Activated gamma-delta T cell treated with Interleukin-2 at 50 U/mL for 16 hours (primary cell): ENCODE data around the gene SGMS1.

ENCODE experiments used
- DNase-seq: peaks from one replicate; pipeline ENCODE4 v3.0.0-alpha.2; 2020

The SGMS1 gene

DNA sequence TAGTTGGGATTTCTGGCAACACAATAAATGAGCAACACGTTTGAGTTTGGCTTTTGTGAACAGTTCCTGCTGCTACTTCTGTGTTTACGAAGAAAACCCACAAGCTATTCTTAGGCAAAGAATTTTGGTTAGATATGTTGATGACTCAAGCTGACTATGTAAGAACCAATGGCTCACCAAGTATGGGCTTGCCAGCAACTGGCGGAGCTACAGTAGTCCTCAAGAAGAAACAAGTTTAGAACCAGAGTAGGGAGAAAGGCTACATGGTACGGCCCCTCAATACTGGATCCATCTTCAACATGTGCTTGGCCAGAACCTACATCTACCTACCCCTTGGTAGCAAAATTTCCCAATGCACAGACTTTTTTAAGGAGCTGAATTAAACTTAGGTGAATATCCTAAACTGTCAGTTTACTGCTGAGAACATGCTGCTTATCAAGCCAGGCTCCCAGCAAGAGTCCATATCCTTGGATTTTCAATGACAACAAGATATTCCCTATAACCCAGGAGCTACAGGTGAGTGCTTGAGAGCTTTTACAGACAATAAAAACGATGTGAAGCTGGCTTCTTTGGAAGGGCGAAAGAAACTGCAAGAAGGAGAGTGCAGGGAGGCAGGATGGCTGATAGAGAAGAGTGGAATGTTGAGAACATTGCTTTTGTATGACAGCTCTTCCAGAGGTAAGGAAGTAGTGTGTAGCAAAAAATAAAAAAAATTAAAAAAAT is 298.1 kb downstream of the SGMS1 start:
- no peak for DNase-seq

DNA sequence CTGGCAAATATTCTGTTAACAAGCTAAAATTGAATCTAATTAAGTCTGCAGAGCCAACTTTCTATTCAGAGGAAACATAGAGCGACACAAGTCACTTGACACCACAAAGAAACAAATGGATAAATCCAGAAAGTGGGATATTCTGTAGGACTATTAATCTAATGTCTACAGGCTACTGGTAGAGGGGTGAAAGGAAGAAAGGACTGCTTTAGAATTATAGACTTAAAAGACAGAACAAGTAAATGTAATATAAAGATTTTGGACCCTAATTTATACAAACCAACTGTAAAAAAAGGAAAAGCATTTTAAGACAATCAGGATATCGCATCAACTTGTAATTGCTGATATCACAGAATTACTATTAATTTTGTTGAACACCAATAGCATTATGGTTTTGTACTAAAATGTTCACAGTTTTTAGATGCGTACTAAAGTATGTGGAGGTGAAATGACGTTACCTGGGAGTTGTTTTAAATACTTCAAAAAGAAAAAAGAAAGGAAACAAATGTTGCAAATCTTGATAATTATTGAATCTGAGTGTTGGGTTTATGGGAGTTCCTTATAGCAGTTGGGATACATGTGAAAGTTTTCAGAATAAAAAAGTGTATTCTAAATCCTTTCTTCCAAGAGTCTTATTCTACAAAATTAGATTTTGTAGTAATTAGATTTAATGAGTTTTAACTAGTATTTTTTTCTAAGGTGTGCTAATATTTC is 298.9 kb downstream of the SGMS1 start:
- DNase-seq = no peak

DNA sequence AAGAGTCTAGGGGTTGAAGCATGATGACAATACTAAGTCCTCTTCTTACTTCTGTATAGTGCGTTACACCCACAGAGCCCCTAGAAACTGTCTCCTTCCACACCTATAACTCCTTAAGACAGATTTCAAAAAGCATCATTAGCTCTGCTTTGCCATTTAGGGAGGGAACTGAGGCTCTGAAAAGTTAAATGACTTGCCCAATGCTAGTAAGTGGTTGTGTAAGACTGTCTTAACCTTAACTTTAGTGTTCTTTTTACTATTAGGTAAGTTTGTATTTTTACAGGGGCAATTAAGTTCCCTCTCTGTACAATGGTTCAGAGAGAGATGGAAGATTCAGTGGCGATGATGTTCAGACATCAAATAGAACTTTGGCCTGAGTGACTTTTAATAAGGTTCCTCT is 299.7 kb downstream of the SGMS1 start:
- DNase-seq = no peak

DNA sequence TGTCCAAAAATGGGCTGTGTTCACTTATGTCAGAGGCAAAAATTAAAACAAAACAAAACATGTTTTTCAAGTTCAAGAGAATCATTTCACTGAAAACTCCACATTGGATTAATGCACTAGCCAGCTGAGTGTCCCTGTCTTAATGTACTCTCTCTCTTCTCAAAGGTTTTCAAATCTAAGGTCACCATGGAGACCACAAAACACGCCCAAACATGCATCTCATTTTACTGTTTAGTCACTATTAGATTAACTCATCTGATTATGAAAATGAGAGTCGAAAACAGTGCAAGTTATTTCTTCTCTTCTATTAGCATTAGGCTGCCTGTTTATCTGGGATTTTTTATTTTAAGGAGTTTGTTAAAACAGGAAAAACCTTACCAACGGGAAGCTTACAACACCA is 301.7 kb downstream of the SGMS1 start:
- no peak for DNase-seq

DNA sequence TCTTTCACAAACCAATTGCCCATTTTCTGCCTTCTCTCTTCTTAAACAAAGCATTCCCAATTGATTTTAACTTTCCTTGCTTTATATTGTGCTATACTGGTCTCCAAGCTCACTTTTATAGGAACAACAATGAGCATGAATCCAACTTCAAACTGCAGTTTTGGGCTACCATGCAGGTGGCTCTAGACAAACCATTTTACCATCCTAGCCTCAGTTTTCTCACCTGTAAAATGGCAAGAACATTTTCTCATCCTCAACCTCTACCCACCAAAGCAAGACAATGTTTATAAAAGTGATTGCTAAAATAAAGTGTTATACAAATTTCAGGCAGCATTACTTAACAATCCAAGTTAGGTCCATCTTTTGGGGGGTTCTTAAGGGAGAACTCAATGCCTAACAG is 305.6 kb downstream of the SGMS1 start:
- DNase-seq = no peak

DNA sequence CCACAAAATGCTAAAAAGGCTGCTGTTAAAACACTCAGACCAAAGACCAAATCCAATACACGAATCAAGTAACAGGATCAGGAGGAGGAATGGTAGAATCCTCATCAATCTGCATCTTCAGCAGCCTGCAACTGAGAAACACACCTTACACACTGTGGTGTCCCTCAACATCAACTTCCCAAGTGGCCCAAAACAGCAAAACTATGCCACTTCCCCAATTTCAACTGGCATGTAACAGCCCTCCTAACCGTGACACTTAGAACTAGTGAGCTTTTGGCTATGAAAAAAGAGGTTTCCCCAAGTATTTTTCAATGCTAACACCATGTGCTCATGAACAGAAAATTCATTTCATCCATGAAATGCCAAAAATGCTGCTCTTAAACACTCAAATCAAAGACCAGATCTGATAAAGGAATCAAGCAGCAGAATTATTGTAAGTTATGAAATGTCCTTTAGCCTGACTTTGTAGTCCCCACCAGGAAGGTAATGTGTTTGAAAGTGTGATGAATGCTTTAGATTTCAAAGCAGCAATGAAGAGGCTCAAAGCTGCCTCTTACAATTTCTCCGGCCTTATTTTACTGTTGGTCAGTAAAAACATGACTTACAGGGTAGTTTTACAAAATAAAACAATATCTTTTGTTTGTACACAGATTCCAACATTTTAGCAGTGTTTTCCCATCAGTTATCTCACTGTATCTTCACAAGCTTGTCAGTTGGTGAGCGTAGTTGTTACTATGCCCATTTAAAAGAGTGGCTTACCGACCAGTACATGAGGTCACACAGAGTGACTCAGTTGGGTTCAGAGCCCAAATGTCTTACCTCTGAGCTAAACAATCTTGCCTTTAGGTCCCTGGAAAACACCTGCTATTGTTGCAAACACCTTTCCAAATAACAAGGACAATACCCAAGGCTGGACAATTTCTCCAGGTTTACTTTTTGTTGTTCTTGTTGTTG is 306.8 kb downstream of the SGMS1 start:
- no peak for DNase-seq

DNA sequence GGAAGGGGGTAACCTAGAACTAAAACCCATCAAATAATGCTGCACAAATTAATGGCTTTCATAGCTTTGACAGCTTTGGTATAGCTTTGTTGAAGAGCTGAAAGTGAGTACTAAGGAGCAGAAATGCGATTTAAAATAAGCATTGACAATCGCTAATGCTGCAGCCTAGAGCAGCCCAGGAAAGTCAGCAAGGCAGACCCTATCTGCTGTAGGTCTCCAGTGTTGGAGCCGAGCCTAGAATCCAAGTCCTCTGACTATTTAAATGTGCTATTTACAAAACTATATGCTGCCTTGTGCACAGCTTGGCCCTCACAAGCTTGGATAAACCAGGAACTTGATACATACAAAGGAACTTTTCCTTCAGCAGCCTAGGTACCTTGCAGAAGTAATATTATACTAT is 307.6 kb downstream of the SGMS1 start:
- DNase-seq = no peak

DNA sequence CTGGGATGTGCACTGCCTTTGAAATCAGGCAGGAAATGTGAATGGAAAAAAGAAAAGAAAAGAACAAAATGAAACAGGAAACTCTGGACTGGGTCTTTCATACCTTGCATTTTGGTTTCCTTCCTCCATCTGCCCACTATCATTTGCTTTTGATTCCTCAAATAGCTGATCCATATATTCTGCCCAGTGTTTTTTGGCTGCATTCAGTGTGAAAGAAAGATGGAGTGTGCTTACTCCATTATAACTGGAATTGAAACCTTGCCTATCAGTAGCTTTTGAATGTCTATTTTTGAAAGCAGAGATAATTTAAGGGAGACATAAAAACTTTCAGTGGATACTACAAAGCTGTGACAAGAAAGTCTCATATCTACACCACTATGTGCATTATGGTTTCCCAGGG is 308.3 kb downstream of the SGMS1 start:
- DNase-seq = no peak

DNA sequence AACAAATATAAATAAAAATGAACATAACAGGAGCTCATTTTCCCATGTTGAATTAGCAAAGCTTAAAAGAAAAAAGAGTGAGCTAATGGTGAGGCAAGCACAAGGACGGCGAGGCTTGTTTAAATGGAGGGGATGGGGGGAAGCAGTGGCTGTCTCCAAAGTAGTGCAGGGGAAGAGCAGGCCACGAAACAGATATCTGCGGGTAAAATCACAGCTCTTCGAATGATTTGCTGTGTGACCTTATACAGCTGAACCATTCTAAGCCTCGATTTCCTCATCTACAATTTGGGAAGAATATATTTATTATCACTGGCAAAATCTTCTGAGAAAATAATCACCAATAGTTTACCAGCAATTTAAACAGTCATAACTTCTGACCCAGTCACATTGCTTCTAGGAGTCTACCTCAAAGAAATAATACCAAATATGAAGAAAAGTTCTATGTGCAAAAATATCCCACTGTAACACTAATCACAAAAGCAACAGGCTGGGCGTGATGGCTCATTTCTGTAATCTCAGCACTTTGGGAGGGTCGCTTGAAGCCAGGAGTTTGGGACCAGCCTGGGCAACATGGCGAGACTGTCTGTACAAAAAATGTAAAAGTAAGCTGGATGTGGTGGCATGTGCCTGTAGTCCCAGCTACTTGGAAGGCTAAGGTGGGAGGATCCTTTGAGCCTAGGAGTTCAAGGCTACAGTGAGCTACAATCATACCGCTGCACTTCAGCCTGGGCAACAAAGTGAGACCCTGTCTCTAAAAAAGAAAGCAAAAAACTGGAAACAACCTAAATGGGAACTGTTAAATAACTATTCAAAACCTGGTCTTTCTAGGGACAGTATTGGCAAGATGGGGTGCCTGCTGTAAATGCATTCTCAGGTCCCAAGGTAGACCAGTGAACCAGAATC is 309.3 kb downstream of the SGMS1 start:
- DNase-seq = no peak

DNA sequence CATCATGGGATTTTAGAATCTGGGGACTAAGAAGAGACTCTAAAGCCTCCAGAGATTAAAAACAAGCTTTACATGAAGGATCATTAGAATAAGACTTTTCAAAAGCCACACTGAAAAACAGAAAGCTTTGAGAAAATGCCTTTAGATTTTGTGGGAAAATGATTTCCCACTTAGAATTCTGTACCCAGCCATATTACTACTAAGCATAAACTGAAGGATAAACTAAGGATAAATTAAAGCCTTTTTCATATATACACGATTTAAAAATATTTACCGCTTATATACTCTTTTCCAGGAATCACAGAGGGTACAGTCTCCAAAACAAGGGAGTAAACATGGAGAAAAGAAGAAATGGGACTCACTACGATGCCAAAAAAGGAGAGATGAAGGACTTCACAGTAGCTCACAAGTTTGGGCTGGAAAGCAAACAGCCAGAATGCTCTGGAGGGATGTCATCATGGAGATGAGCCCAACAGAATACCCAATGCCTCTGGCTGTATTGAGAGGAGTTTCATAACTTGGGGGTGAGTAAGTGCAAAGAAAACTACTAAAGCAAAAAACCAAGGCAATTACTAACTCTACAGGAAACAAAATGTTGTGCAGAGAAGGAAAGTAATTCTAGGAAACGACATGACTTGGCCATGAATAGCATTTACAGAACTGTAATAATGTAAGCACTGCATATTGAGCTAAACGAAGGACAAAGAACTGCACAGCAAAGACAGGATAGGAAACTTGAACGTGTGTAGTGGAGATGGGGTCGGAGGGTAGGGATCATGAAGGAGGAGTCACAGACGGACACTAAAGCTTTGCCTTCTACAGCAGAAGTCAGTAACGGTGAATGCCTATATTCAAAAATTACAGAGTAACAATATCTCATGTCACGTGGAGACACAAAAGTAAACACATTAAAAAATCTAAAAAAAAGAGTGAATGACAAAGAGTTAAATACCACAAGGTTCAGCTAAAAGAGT is 311.0 kb downstream of the SGMS1 start:
- no peak for DNase-seq

DNA sequence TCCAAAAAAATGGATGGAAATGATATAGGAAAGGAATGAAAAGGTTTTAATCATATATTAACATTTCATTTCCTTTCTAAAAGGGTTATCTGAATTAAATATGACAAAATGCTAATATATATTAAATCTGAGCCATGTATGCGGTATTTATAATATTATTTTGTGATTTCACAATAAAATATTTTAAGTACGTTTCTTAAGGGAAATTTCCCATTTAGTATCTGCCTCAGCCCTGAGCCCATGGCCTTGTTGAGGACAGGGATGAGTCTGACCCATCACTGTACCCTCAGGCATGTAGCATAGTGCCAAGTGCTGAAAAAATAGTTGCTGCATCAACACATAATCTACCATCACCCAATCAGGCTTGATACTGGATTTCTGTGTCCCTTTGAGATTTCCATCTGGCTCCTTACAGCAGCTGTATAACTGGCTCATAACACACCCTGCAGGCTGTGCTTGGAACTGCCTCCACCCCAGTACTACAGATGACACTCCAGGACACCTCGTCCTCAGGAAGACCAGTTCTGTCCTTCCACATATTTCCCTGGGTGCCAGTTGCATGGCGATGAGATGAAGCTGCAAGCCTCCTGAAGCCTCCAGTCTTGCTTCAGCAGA is 313.1 kb downstream of the SGMS1 start:
- DNase-seq = peak; percentile 4

DNA sequence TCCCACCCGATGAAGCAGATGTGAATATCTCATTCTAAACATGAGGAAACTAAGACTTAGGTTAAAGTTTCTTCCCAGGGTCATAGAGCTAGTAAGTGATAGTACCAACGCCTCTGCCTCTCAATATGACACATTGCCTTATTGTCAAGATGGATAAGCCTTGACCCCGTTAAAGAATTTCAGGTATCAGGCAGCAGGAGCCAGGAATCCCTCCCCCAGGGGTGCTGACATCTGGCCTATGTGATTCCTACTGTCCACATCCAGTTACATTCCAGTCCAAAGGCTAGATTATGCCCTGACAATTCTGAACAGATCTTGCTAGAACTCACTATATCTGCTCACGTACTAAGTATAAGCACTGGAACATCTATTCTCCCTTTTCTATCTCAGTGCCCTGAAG is 314.4 kb downstream of the SGMS1 start:
- no peak for DNase-seq

DNA sequence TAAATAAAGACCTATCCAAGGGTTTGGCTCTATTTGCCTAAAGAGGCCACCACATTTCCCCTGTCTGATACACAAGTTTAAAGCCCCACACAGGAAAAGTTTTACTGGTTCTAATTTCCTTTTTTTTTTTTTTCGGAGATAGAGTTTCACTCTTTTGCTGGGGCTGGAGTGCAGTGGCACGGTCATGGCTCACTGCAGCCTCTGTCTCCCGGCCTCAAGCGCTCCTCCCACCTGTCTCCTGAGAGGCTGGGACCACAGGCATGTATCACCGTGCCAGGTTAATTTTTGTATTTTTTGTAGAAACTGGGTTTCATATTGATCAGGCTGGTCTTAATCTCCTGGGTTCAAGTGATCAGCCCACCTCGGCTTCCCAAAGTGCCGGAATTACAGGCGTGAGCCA is 319.1 kb downstream of the SGMS1 start:
- DNase-seq = no peak

DNA sequence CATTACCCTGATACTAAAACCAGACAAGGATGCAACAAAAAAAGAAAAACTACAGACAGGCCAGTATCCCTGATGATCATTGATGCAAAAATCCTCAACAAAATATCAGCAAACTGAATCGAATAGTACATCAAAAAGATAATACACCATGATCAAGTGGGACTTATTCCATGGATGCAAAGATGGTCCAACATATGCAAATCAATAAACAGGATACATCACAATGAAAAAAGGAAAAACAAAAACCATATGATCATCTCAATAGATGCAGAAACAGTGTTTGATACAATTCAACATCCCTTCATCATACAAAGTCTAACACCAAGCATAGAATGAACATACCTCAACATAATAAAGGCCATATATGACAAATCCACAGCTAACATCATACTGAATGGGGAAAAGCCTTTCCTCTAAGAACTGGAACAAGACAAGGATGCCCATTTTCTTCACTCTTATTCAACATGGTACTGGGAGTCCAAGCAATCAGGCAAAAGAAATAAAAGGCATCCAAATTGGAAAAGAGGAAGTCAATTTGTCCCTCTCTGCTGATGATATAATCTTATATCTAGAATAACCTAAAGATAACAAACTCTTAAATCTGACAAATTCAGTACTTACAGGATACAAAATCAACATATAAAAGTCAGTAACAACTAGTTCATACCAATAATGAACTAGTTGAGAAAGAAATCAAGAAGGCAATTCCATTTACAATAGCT is 323.6 kb downstream of the SGMS1 start:
- no peak for DNase-seq

DNA sequence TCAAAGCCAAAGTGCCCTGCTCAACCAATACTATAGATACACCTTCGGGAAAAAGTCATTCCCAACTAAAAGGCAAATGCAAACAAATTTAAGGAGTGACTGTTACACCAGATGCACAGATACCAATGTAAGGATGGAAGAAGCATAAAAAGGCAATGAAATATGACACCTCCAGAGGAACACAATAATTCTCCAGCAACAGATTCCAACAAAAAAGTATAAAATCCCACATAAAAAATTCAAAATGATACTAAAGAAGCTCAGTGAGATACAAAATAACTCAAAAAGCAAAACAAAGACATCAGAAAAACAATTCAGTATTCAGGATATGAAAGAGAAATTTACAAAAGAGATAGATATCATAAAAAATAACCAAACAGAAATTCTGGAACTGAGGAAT is 328.4 kb downstream of the SGMS1 start:
- DNase-seq = no peak

DNA sequence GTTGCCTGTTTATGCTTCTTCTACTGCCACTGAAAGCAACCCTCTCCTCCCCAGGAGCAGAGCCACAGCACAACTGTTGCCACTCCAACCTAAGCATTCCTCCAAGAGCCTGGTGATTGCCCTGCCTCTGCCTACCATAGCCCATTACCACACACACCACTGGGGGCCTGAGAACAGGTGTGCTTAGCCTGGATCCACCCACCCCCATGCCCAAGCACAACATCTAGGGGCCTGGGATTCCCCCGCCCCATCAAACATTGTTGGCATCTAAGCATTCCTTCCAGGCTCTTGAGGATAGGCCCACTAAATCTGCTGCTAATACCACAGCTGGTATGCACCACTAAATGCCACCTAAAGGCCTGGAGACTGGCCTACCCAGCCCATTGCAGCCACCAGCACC is 329.2 kb downstream of the SGMS1 start:
- DNase-seq = no peak

DNA sequence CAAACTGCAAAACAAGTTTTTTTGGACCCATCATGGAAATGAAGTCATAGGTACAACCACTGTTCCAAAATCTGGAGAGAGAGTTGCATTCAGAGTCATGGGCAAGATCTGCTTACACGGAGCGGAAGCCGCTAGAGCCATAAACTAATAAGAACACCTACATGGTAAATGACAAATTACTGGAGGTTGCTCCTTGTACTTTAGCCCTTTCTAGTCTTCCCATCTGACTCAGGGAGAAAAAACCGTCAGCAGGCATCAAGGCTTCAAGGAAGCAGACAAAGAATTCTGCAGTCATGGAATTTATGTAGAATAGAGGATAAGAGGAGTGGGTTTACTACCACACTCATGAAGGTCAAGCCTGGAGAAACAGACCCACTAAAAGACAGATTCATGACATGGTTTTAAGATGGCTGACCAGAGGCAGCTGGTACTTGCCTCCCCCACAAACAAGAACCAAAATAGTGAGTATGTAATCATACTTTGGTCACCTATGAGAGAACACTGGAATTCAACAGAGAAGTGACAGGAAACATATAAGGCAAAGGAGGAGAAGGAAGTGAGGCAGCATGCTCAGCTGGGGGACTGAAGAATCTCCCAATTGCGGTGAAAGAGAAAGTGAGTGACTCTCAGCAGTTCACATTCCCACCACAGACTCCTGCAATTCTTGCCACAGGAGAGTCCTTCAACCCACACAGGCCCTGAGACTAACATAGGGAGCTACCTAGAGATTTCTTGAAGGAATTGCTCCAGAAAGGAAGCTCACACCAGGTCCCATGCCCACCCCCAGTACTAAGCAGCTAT is 330.0 kb downstream of the SGMS1 start:
- DNase-seq = no peak

DNA sequence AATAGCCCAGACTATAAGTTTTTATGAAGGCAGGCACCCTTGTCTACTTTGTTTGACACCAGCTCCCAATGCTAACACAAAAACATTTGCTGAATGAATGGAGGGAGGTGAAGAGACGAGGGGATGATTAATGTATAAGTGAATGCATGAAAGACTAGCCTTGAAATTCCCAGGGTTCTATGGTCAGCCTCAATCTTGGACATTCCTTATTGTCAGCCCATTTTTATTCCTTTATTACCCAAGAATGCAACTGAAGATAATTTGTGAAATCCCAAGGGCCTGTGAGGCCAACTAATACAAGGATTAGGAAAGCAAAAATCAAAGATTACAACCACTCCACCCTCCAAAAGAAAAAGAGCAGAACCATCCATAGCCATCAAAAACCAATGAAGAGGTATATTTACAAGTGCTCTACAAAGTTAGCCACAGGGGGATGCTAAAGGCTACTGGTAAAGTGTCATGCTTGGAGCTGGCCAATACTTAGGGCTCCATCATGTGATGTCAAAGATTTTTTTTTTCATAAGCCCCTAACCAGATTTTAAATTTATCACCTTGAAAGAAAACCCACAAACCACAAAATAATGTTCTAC is 332.4 kb downstream of the SGMS1 start:
- DNase-seq = no peak

DNA sequence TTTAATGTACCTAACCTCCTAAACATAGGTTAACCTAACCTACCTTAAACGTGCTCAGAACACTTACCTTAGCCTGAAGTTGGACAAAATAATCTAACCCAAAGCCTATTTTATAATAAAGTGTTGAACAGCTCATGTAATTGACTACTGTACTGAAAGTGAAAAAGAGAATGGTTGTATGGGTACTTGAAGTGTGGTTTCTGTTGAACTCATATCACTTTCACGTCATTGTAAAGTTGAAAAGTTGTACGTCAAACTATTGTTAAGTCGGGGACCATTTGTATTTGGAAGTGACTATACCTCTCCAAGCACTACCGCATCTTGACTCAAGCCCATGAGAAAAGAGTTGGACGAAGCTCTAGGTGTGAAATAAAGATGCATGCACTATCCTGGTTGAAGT is 334.6 kb downstream of the SGMS1 start:
- DNase-seq = no peak
